Dermis microvascular lymphatic vessel endothelial cell (primary cell): ENCODE results near the gene CHEK1. TPM values are rescaled to one million over a fixed set of nuclear protein-coding genes. Genes with fewer than 3 reads are reported as not detected.
"Not testable (repeated sequence)": the region's sequence is repeated elsewhere in the genome, so short reads cannot be mapped to it uniquely, and the experiment has no call there.

Experiments
- DNase-seq, 2 donors: peaks; one replicate each; pipeline versions ENCODE4 v3.0.0 to v3.0.0-alpha.2; 2010; ENCODE audit warnings: low read depth in 2 of 2
- total RNA-seq: library from RNA; depleted of rRNA; stranded (reverse); fragments of >200 nt; gene quantifications from 2 replicates; pipeline ENCODE4 v1.2.1, GENCODE V29; 2014

Gene CHEK1
- total RNA-seq, 1 donor from 2014 or later, result 27.0 TPM

DNA sequence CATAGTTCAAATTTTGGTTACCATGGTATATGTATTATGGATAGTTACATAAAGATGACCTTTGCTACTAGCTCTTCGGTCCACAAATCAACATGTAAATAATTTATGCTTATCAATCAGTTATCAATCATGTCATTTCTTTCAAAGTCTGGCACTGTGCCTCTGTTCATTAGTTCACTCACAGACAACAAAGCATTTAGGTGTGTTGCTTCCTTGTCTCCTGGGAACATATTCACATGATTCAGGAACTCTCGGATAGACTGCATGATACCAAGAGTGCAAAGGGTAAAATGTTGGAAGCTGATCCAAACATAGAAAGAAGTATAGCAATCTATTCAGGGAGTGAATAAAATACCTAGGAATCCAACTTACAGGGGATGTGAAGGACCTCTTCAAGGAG lies 70.0 kb downstream of the CHEK1 start:
- no peak for DNase-seq

DNA sequence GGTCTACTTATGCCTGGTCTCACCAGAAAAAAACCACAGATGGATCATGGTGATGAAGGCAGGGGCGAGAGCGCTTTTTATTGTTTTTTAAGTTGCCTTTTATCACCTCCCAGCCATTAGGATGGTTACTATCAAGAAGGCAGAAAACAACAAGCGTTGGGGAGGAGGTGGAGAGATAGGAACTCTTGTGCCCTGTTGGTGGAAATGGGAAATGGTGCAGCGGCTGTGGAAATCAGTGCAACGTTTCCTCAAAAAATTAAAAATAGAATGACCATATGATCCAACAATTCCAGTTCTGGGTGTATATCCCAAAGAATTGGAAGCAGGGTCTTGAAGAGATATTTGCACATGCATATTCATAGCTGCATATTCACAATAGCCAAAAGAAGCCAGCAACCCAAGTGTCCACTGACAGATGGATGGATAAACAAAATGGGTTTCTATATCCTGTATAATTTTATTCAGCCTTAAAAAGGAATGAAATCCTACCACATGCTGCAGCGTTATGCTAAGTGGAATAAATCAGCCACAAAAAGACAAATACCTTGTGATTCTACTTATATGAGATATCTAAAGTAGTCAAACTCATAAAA lies 76.2 kb downstream of the CHEK1 start:
- no peak for DNase-seq

DNA sequence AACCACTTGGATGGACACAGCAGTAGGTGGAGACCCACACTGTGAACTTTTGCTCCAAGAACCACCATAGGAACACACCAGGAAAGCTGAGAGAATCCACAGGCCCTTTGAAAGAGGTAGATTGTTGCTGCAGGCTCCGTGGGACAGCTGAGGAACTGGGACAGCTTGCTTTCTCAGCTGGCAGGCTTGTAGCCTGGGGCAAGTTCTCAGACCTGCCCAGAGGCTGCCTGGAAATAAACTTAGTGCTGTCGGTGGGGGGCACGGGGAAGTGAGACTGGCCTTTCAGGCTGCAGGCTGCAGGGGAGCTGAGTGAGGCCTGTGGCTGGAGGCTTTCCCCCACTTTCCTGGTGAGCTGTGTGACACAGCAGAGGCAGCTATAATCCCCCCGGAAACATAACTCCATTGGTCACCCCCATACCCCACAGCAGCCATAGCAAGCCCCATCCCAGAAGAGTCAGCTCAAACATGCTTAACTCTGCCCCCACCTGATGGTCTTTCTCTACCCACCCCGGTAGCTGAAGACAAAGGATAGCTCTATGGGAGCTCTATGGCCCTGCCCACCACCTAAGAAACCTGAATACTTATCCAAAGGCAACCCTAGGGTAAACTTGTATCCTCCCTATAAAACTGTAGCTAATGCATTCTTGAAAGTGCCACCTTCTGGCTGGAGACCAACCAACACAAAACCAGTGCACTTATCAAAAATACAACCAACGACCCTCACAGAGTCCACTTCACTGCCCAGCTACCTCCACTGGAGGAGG lies 77.1 kb downstream of the CHEK1 start:
- no peak for DNase-seq

DNA sequence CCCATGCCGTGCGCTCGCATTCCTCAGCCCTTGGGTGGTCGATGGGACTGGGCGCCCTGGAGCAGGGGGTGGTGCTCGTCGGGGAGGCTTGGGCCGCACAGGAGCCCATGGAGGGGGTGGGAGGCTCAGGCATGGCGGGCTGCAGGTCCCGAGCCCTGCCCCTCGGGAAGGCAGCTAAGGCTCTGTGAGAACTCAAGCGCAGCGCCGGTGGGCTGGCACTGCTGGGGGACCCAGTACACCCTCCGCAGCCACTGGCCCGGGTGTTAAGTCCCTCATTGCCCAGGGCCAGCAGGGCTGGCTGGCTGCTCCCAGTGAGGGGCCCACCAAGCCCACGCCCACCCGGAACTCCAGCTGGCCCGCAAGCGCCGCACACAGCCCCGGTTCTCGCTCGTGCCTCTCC lies 79.7 kb downstream of the CHEK1 start:
- not testable (repeated sequence) for DNase-seq

DNA sequence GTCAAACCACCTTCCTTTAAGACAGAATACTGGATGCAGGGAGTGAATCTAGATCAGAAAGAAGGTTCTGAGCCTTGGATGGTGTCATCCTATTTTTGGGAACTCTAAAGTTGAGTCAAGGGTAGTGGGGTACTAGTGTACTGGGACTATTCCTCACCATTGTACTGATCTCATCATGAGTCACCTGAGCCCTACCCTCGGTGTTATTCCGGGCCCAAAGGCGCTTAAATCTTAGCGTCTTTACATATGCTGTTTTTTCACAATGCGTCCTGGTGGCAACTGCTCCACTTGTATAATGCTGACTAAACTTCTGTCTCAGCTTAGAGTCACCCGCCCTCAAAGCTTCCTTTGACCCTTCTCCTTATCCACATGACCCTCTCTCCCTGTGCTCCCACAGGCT lies 95.8 kb downstream of the CHEK1 start:
- no peak for DNase-seq

DNA sequence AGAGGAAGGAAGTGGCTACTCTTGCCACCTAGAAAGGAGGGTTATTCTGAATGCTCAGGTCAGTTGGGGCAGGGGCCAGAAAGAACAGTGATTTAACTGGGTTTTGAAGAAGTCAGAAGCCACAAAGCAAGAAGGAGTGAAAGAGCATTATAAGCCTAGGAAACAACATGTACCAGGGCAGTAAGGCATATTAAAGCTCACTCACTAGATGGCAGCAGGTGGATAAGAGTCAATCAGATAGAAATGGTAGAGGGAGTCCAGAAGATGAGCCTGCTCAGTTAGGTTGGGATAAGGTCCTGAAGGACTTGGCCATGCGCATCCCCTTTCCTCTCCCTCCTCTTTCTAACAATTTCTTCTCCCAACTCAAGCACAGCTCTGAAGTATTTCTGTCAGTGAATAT lies 99.2 kb downstream of the CHEK1 start:
- DNase-seq, result peak; percentile 2 to 32

Other genes starting within 250 kb of the CHEK1 start
- gene FEZ1, start 128.9 kb upstream of the CHEK1 start, total RNA-seq, result 35.9 and 45.5 TPM in 2 replicates
- gene EI24, start 55.7 kb upstream of the CHEK1 start, total RNA-seq, result 103 and 111 TPM in 2 replicates
- 164 and 210 TPM in 2 replicates for gene STT3A, start 32.3 kb upstream of the CHEK1 start, total RNA-seq
- 0.13 TPM in 1 of 2 replicates, not detected in the other for gene ACRV1, start 55.7 kb downstream of the CHEK1 start, total RNA-seq
- gene PATE1, start 121.1 kb downstream of the CHEK1 start, total RNA-seq, result not detected in 2 replicates
- 0.13 TPM in 1 of 2 replicates, not detected in the other for gene PATE2, start 153.7 kb downstream of the CHEK1 start, total RNA-seq
- gene PATE3, start 163.0 kb downstream of the CHEK1 start, total RNA-seq, result not detected in 2 replicates
- gene PATE4, start 208.2 kb downstream of the CHEK1 start, total RNA-seq, result not detected in 2 replicates